ENCODE data around the gene TRIM46.

GRCh38 chr1:155186067-155186793 is 12.6 kb downstream of the TRIM46 start:
- TF ChIP-seq CTCF (IDR thresholded peaks at IDR 0.05) (no peak), POLR2A (IDR thresholded peaks at IDR 0.05) (no peak)

Measured in lower leg skin (tissue), 3 donors.